H9 (cell line): ENCODE data around the gene TRMT44. TPM values are rescaled to one million over a fixed set of nuclear protein-coding genes. Genes with fewer than 3 reads are reported as not detected.

Experiments used
- DNase-seq: peaks from one replicate; pipeline ENCODE4 v3.0.0-alpha.2; 2017
- H2AFZ ChIP-seq: one replicate; pipeline ENCODE4 v1.6.1; 2013; ENCODE audit warnings: mild to moderate bottlenecking, low read length, control low read depth, moderate library complexity
- H2AK5ac ChIP-seq: 2 replicates; pipeline ENCODE4 v1.6.1; 2013; ENCODE audit warnings: low read length, control low read depth, mixed read lengths; ENCODE audit not compliant: insufficient read length
- H2BK120ac ChIP-seq: one replicate; pipeline ENCODE4 v1.6.1; 2013; ENCODE audit warnings: low read depth, mild to moderate bottlenecking, low read length, control low read depth, inconsistent platforms; ENCODE audit not compliant: poor library complexity, severe bottlenecking
- H2BK12ac ChIP-seq: 2 replicates; pipeline ENCODE4 v1.6.1; 2013; ENCODE audit warnings: low read length, control low read depth, mixed read lengths, low read depth; ENCODE audit not compliant: insufficient read length
- H2BK15ac ChIP-seq: 2 replicates; pipeline ENCODE4 v1.6.1; 2013; ENCODE audit warnings: low read depth, low read length, control low read depth
- H2BK20ac ChIP-seq: one replicate; pipeline ENCODE4 v1.6.1; 2013; ENCODE audit warnings: low read depth, mild to moderate bottlenecking, low read length, control low read depth, inconsistent platforms; ENCODE audit not compliant: poor library complexity, severe bottlenecking
- H2BK5ac ChIP-seq: 2 replicates; pipeline ENCODE4 v1.6.1; 2013; ENCODE audit warnings: low read length, control low read depth, mixed read lengths; ENCODE audit not compliant: insufficient read length
- H3K14ac ChIP-seq: 2 replicates; pipeline ENCODE4 v1.6.1; 2013; ENCODE audit warnings: low read length, control low read depth; ENCODE audit not compliant: insufficient read depth
- H3K18ac ChIP-seq: 2 replicates; pipeline ENCODE4 v1.6.1; 2013; ENCODE audit warnings: low read depth, mild to moderate bottlenecking, mixed read lengths, low read length, control low read depth; ENCODE audit not compliant: insufficient read length
- H3K23ac ChIP-seq: 2 replicates; pipeline ENCODE4 v1.6.1; 2013; ENCODE audit warnings: low read length, control low read depth, mixed read lengths, low read depth; ENCODE audit not compliant: insufficient read length
- H3K23me2 ChIP-seq: 2 replicates; pipeline ENCODE4 v1.6.1; 2013; ENCODE audit warnings: low read depth, mild to moderate bottlenecking, mixed read lengths, low read length, control low read depth; ENCODE audit not compliant: insufficient read length, poor library complexity, severe bottlenecking
- H3K27ac ChIP-seq: 2 replicates; pipeline ENCODE4 v1.5.1; 2013; ENCODE audit warnings: low read length, control low read depth, mixed read lengths, low read depth; ENCODE audit not compliant: insufficient read length
- H3K27me3 ChIP-seq: 2 replicates; pipeline ENCODE4 v1.6.1; 2013; ENCODE audit warnings: low read length, control low read depth, inconsistent platforms; ENCODE audit not compliant: insufficient read depth
- H3K4ac ChIP-seq: 2 replicates; pipeline ENCODE4 v1.6.1; 2013; ENCODE audit warnings: low read depth, mild to moderate bottlenecking, control low read depth, inconsistent platforms, low read length, moderate library complexity
- H3K4me1 ChIP-seq: 2 replicates; pipeline ENCODE4 v1.6.1; 2013; ENCODE audit warnings: low read length, control low read depth, inconsistent platforms; ENCODE audit not compliant: insufficient read depth
- H3K4me2 ChIP-seq: 2 replicates; pipeline ENCODE4 v1.6.1; 2013; ENCODE audit warnings: low read length, control low read depth, mixed read lengths; ENCODE audit not compliant: insufficient read length, insufficient read depth
- H3K56ac ChIP-seq: 2 replicates; pipeline ENCODE4 v1.6.1; 2013; ENCODE audit warnings: low read depth, mild to moderate bottlenecking, mixed read lengths, low read length, control low read depth; ENCODE audit not compliant: insufficient read length
- H3K79me1 ChIP-seq: 2 replicates; pipeline ENCODE4 v1.6.1; 2013; ENCODE audit warnings: low read depth, mild to moderate bottlenecking, moderate library complexity, low read length, control low read depth, inconsistent platforms; ENCODE audit not compliant: insufficient read depth, poor library complexity, severe bottlenecking
- H3K79me2 ChIP-seq: 2 replicates; pipeline ENCODE4 v1.6.1; 2013; ENCODE audit warnings: low read length, control low read depth, inconsistent platforms; ENCODE audit not compliant: insufficient read depth
- H3K9ac ChIP-seq: 2 replicates; pipeline ENCODE4 v1.6.1; 2013; ENCODE audit warnings: low read length, control low read depth, mixed read lengths; ENCODE audit not compliant: insufficient read length; ENCODE audit errors: extremely low read depth
- H3K9me3 ChIP-seq: one replicate; pipeline ENCODE4 v1.6.1; 2013; ENCODE audit warnings: low read depth, low read length, inconsistent platforms; ENCODE audit not compliant: control insufficient read depth
- H3T11ph ChIP-seq: one replicate; pipeline ENCODE4 v1.6.1; 2013; ENCODE audit warnings: mild to moderate bottlenecking, low read length, control low read depth, inconsistent platforms
- H4K20me1 ChIP-seq: one replicate; pipeline ENCODE4 v1.6.1; 2013; ENCODE audit not compliant: control insufficient read depth, insufficient read length, insufficient read depth
- H4K5ac ChIP-seq: 2 replicates; pipeline ENCODE4 v1.6.1; 2013; ENCODE audit warnings: low read depth, mild to moderate bottlenecking, mixed read lengths, low read length, control low read depth; ENCODE audit not compliant: insufficient read length
- H4K8ac ChIP-seq: replicated peaks from 2 replicates; pipeline ENCODE4 v1.6.1; 2013; ENCODE audit warnings: low read length, control low read depth, mixed read lengths, low read depth; ENCODE audit not compliant: insufficient read length
- H4K91ac ChIP-seq: 2 replicates; pipeline ENCODE4 v1.6.1; 2013; ENCODE audit warnings: low read depth, mild to moderate bottlenecking, moderate library complexity, mixed read lengths, low read length, control low read depth; ENCODE audit not compliant: insufficient read length
- H3K27ac Mint-ChIP-seq, 3 experiments: 2 replicates in 2 of 3; 3 replicates in 1 of 3; pipeline ENCODE4 v1.8.0; 2020 to 2021; ENCODE audit warnings: mixed read lengths in 3 of 3, mild to moderate bottlenecking in 1 of 3, moderate library complexity in 1 of 3
- H3K27me3 Mint-ChIP-seq: 2 replicates; pipeline ENCODE4 v1.8.0; 2021; ENCODE audit warnings: low read depth, mild to moderate bottlenecking, moderate library complexity, mixed read lengths
- H3K36me3 Mint-ChIP-seq, 3 experiments: 2 replicates in 2 of 3; 3 replicates in 1 of 3; pipeline ENCODE4 v1.8.0; 2020 to 2021; ENCODE audit warnings: low read depth in 3 of 3, mixed read lengths in 3 of 3; ENCODE audit not compliant: insufficient read depth in 1 of 3
- H3K4me1 Mint-ChIP-seq, 2 experiments: 2 replicates each; pipeline ENCODE4 v1.8.0; 2020; ENCODE audit warnings: mixed read lengths in 2 of 2
- H3K4me3 Mint-ChIP-seq, 2 experiments: 2 replicates in 1 of 2; 3 replicates in 1 of 2; pipeline ENCODE4 v1.8.0; 2020 to 2021; ENCODE audit warnings: mild to moderate bottlenecking in 2 of 2, mixed read lengths in 2 of 2, moderate library complexity in 1 of 2
- H3K9me3 Mint-ChIP-seq, 2 experiments: 2 replicates in 1 of 2; 3 replicates in 1 of 2; pipeline ENCODE4 v1.8.0; 2020; ENCODE audit warnings: mild to moderate bottlenecking in 2 of 2, mixed read lengths in 2 of 2, moderate library complexity in 1 of 2
- WGBS: extraction: QIAGEN DNeasy Blood & Tissue Kit; methylation state at CpG from one replicate; pipeline ENCODE4 v1.1.7; 2013; ENCODE audit warnings: missing lambda C conversion rate, low lambda C conversion rate, mixed read lengths; ENCODE audit not compliant: insufficient read length; ENCODE audit errors: extremely low coverage; 5-methylcytosine and 5-hydroxymethylcytosine counted together
- total RNA-seq: library from RNA; stranded (reverse); gene quantifications from 2 replicates; pipeline ENCODE4 v1.2.1, GENCODE V29; 2021
- TF ChIP-seq, protein P1 (sequence below): fragments of 200-600 bp; sonication (generic); conservative IDR thresholded peaks from 3 replicates; pipeline ENCODE4 v1.8.0; 2021; ENCODE audit warnings: antibody characterized with exemption, mild to moderate bottlenecking

TRMT44 gene
- total RNA-seq, 1 experiment from 2014 or later, result 22.8 TPM

DNA sequence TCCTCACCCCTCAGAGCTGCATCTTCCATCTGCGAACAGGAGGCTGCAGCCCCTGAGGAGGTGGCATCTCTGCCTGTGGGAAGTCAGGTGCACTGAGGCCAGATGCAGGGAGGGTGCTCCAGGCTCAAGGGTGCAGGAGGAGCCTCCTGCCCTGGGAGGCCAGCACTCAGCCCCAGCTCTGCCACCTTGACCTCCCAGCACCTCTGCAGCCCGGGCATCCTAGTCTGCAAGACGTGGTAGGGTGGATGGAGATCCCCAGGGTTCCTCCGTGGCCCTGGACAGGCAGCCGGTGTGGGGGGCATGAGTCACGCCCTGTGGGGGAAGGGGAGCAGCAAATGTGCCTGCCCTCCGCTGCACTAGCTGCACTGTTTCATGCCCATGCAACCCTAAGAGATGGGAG lies 64.7 kb downstream of the TRMT44 start:
- H2BK12ac ChIP-seq, result no peak overlapping the region
- no peaks in the 10 kb centered on the region; the same call in 1 of the 2 replicates for H3K4me1 ChIP-seq
- no peaks in the 10 kb centered on the region for H3K23me2 ChIP-seq
- H3K4me3 Mint-ChIP-seq, result no peak overlapping the region
- H2AK5ac ChIP-seq, result no peak overlapping the region
- H4K20me1 ChIP-seq, result no peaks in the 10 kb centered on the region
- H2BK5ac ChIP-seq, result no peak overlapping the region
- no peak overlapping the region for H3K23ac ChIP-seq
- H4K5ac ChIP-seq, result no peak overlapping the region
- no peak overlapping the region for H3K18ac ChIP-seq
- no peak overlapping the region for H4K91ac ChIP-seq
- no peak for DNase-seq
- no peak overlapping the region for H4K8ac ChIP-seq
- no peak overlapping the region for H2BK20ac ChIP-seq
- H2AFZ ChIP-seq, result no peak overlapping the region
- H3K9me3 Mint-ChIP-seq, result peaks cover 0 to 3% of the 10 kb centered on the region in 2 experiments
- no peak overlapping the region for H3T11ph ChIP-seq
- TF ChIP-seq, protein P1, sequence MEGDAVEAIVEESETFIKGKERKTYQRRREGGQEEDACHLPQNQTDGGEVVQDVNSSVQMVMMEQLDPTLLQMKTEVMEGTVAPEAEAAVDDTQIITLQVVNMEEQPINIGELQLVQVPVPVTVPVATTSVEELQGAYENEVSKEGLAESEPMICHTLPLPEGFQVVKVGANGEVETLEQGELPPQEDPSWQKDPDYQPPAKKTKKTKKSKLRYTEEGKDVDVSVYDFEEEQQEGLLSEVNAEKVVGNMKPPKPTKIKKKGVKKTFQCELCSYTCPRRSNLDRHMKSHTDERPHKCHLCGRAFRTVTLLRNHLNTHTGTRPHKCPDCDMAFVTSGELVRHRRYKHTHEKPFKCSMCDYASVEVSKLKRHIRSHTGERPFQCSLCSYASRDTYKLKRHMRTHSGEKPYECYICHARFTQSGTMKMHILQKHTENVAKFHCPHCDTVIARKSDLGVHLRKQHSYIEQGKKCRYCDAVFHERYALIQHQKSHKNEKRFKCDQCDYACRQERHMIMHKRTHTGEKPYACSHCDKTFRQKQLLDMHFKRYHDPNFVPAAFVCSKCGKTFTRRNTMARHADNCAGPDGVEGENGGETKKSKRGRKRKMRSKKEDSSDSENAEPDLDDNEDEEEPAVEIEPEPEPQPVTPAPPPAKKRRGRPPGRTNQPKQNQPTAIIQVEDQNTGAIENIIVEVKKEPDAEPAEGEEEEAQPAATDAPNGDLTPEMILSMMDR, result no peak
- H3K27me3 ChIP-seq, result no peaks in the 10 kb centered on the region
- no peak overlapping the region for H3K9ac ChIP-seq
- WGBS, result no CpG with 5 or more reads among the region's 7 CpGs
- no peak overlapping the region for H2BK15ac ChIP-seq
- H3K14ac ChIP-seq, result no peak overlapping the region
- H3K27ac ChIP-seq, result no peak overlapping the region
- H3K4me2 ChIP-seq, result no peak overlapping the region
- no peaks in the 10 kb centered on the region for H3K79me1 ChIP-seq
- H3K4me1 Mint-ChIP-seq, result peaks cover 36 to 41% of the 10 kb centered on the region in 2 experiments
- H3K4ac ChIP-seq, result no peak overlapping the region
- no peak overlapping the region for H2BK120ac ChIP-seq
- peaks cover 2% of the 10 kb centered on the region; the same call in 1 of the 2 replicates for H3K27me3 Mint-ChIP-seq
- H3K79me2 ChIP-seq, result no peaks in the 10 kb centered on the region
- H3K27ac Mint-ChIP-seq, result no peak overlapping the region
- H3K36me3 Mint-ChIP-seq, result peaks cover 0 to 12% (median 1%) of the 10 kb centered on the region in 3 experiments; a peak in 3 of 7 replicates
- H3K9me3 ChIP-seq, result no peaks in the 10 kb centered on the region
- H3K56ac ChIP-seq, result no peak overlapping the region
